T-cell (primary cell): ENCODE results near the gene CFAP92. TPM values are rescaled to one million over a fixed set of nuclear protein-coding genes. Genes with fewer than 3 reads are reported as not detected.
A peak's percentile ranks its signal among the peaks of the same experiment; 100 is the strongest.

Experiments
- ATAC-seq, 4 experiments: fragments of 200-7000 bp in 3 of 4; fragments of 150-1000 bp in 1 of 4; cut with Tn5 transposase; replicated peaks in 1 of 4; 1 replicate in 3 of 4; 2 replicates in 1 of 4; pipeline ENCODE4 v1.10.0; 2021; ENCODE audit warnings: moderate library complexity in 3 of 4, mild to moderate bottlenecking in 2 of 4, moderate number of reproducible peaks in 1 of 4
- CTCF ChIA-PET, 2 donors: fragments of 300-600 bp; sonication (Branson Sonifier 250); formaldehyde crosslinking; loops; one replicate each; lab custom pipeline; 2022; ENCODE audit warnings: antibody characterized with exemption in 2 of 2; lab: Charles Lee
- POLR2A ChIA-PET, 2 donors: fragments of 300-600 bp; sonication (Branson Sonifier 250); formaldehyde crosslinking; loops; one replicate each; lab custom pipeline; 2022; ENCODE audit warnings: antibody characterized with exemption in 2 of 2; lab: Charles Lee
- DNase-seq, 35 experiments: peaks; one replicate each; pipeline versions ENCODE4 v3.0.0 to v3.0.0-alpha.2; 2013 to 2023
- H3K27ac ChIP-seq: one replicate; pipeline ENCODE4 v1.5.1; 2013; ENCODE audit warnings: low read length
- H3K27me3 ChIP-seq, 2 experiments: replicated peaks in 1 of 2; 1 replicate in 1 of 2; 2 replicates in 1 of 2; pipeline versions ENCODE4 v1.6.1 to v1.7.0; 2013; ENCODE audit warnings: low read length in 1 of 2, mixed read lengths in 1 of 2; ENCODE audit not compliant: control insufficient read depth in 2 of 2, insufficient read depth in 2 of 2; ENCODE audit errors: extremely low read depth in 1 of 2
- H3K36me3 ChIP-seq, 2 donors: 1 replicate in 1 of 2; 2 replicates in 1 of 2; pipeline versions ENCODE4 v1.6.1 to v1.7.0; 2013; ENCODE audit warnings: low read length in 1 of 2; ENCODE audit not compliant: control insufficient read depth in 2 of 2, insufficient read depth in 1 of 2; ENCODE audit errors: extremely low read depth in 1 of 2
- H3K4me1 ChIP-seq, 2 experiments: 1 replicate in 1 of 2; 2 replicates in 1 of 2; pipeline versions ENCODE4 v1.6.1 to v1.7.0; 2013; ENCODE audit warnings: low read length in 2 of 2, mixed read lengths in 1 of 2; ENCODE audit not compliant: insufficient read depth in 2 of 2, control insufficient read depth in 1 of 2; ENCODE audit errors: extremely low read depth in 1 of 2
- H3K4me3 ChIP-seq, 2 donors: 1 replicate in 1 of 2; 2 replicates in 1 of 2; pipeline versions ENCODE4 v1.5.1 to v1.7.0; 2013; ENCODE audit warnings: mild to moderate bottlenecking in 2 of 2, low read length in 1 of 2, moderate library complexity in 1 of 2; ENCODE audit not compliant: control insufficient read depth in 1 of 2; ENCODE audit errors: extremely low read depth in 1 of 2
- H3K9me3 ChIP-seq: 2 replicates; pipeline ENCODE4 v1.7.0; 2013
- H3K27ac Mint-ChIP-seq, 2 donors: one replicate each; pipeline ENCODE4 v1.8.0; 2020 to 2021; ENCODE audit warnings: mild to moderate bottlenecking in 2 of 2, mixed read lengths in 2 of 2
- H3K27me3 Mint-ChIP-seq, 2 donors: one replicate each; pipeline ENCODE4 v1.8.0; 2021 to 2022; ENCODE audit warnings: mixed read lengths in 2 of 2
- H3K36me3 Mint-ChIP-seq: one replicate; pipeline ENCODE4 v1.8.0; 2021; ENCODE audit warnings: mixed read lengths
- H3K4me1 Mint-ChIP-seq, 3 donors: one replicate each; pipeline ENCODE4 v1.8.0; 2020 to 2022; ENCODE audit warnings: mixed read lengths in 3 of 3, mild to moderate bottlenecking in 1 of 3
- H3K4me3 Mint-ChIP-seq, 3 donors: one replicate each; pipeline ENCODE4 v1.8.0; 2020 to 2022; ENCODE audit warnings: mild to moderate bottlenecking in 3 of 3, mixed read lengths in 3 of 3, moderate library complexity in 3 of 3
- H3K9me3 Mint-ChIP-seq, 3 donors: one replicate each; pipeline ENCODE4 v1.8.0; 2020 to 2022; ENCODE audit warnings: mixed read lengths in 3 of 3
- WGBS: methylation state at CpG from one replicate; pipeline ENCODE4 v1.1.5; 2013; ENCODE audit warnings: missing lambda C conversion rate; ENCODE audit not compliant: insufficient coverage; 5-methylcytosine and 5-hydroxymethylcytosine counted together
- total RNA-seq, 35 experiments: library from RNA in 6 of 35; stranded (reverse) in 6 of 35; fragments of 120-200 nt in 1 of 35; gene quantifications; one replicate each; pipeline versions ENCODE4 v1.2.1 to v1.2.4 and lab custom pipeline; 2013 to 2026

Gene CFAP92
- total RNA-seq, 5 donors from 2014 or later (not counting 1 experiment from before 2014, with no cell fraction given), result 0.13 to 0.49 (median 0.26) TPM

- no peaks in the 10 kb centered on the region for H3K36me3 Mint-ChIP-seq
Measured at GRCh38 chr3:129017484-129017899, 23.6 kb upstream of the CFAP92 start.

GRCh38 chr3:129016720-129017483 is 23.0 kb upstream of the CFAP92 start:
- Mint-ChIP-seq H3K4me1 (peaks cover 46 to 61% (median 47%) of the 10 kb centered on the region in 3 donors), H3K27me3 (no peaks in the 10 kb centered on the region), H3K9me3 (no peaks in the 10 kb centered on the region), H3K36me3 (no peaks in the 10 kb centered on the region), H3K4me3 (peak overlapping the region in 1 of 3 donors; percentile 81), H3K27ac (peak overlapping the region; percentile 95 to 99)
- DNase-seq (peak in 25 of 35 experiments; percentile 12 to 59 (median 32)), ATAC-seq (peak in 1 of 4 experiments; percentile 17)
- POLR2A ChIA-PET, result interaction anchor here (0.6 to 1.5 kb wide), 7 partner anchors 10 to 300 kb away, joined by 3 to 13 read pairs (median 3); partner anchors contain the start of gene CFAP92 (in 1 of the 2)
- 96% methylated on average over 9 of the region's 14 CpGs for WGBS
- Histone ChIP-seq H3K4me3 (no peak overlapping the region), H3K4me1 (peaks cover 26 to 44% of the 10 kb centered on the region in 2 experiments), H3K9me3 (no peaks in the 10 kb centered on the region), H3K36me3 (no peaks in the 10 kb centered on the region), H3K27me3 (no peaks in the 10 kb centered on the region), H3K27ac (peak overlapping the region; percentile 84)
- CTCF ChIA-PET, result interaction anchor here (0.5 to 3.1 kb wide), 30 partner anchors 8 to 408 kb away, joined by 3 to 58 read pairs (median 5); partner anchors contain the start of genes ACAD9 (in 1 of the 2) and CFAP92 (in 1 of the 2)

More at GRCh38 chr3:129017484-129017899, 23.6 kb upstream of the CFAP92 start:
- Histone ChIP-seq H3K36me3 (no peaks in the 10 kb centered on the region), H3K27me3 (no peaks in the 10 kb centered on the region), H3K27ac (peak overlapping the region; percentile 84), H3K4me1 (peaks cover 26 to 50% of the 10 kb centered on the region in 2 experiments), H3K9me3 (no peaks in the 10 kb centered on the region), H3K4me3 (no peak overlapping the region)
- DNase-seq, result no peak
- Mint-ChIP-seq H3K27ac (peak overlapping the region; percentile 95 to 99), H3K27me3 (no peaks in the 10 kb centered on the region), H3K9me3 (no peaks in the 10 kb centered on the region), H3K4me1 (peaks cover 50 to 66% (median 51%) of the 10 kb centered on the region in 3 donors), H3K4me3 (peak overlapping the region in 1 of 3 donors; percentile 81)
- POLR2A ChIA-PET, result interaction anchor here in 1 of 2 donors (0.7 kb wide), 2 partner anchors 9 to 23 kb away, joined by 3 read pairs; no protein-coding TSS in a partner anchor
- CTCF ChIA-PET, result interaction anchor here (0.5 to 3.1 kb wide), 8 partner anchors 9 to 230 kb away, joined by 3 to 58 read pairs (median 18); no protein-coding TSS in a partner anchor
- 96% methylated on average over 4 of the region's 7 CpGs for WGBS
- ATAC-seq, result no peak

GRCh38 chr3:129016356-129016719 is 22.5 kb upstream of the CFAP92 start:
- no peaks in the 10 kb centered on the region for H3K36me3 ChIP-seq
- Mint-ChIP-seq H3K27ac (peak overlapping the region; percentile 95 to 99), H3K4me3 (peak overlapping the region; percentile 50 to 81 (median 72)), H3K27me3 (no peaks in the 10 kb centered on the region), H3K36me3 (no peaks in the 10 kb centered on the region), H3K9me3 (no peaks in the 10 kb centered on the region), H3K4me1 (peaks cover 46 to 61% (median 47%) of the 10 kb centered on the region in 3 donors)
- H3K9me3 ChIP-seq, result no peaks in the 10 kb centered on the region
- peak overlapping the region in 1 of 2 donors; percentile 32 for H3K4me3 ChIP-seq
- peak overlapping the region; percentile 84 for H3K27ac ChIP-seq
- 3% methylated on average over 5 of the region's 6 CpGs for WGBS
- peak; percentile 80 to 91 (median 84) for ATAC-seq
- H3K27me3 ChIP-seq, result no peaks in the 10 kb centered on the region
- H3K4me1 ChIP-seq, result peaks cover 26 to 43% of the 10 kb centered on the region in 2 experiments
- ChIA-PET CTCF (interaction anchor here (0.5 to 3.1 kb wide), 36 partner anchors 8 to 408 kb away, joined by 3 to 58 read pairs (median 4); partner anchors contain the start of genes ACAD9 (in 1 of the 2) and CFAP92 (in 1 of the 2)), POLR2A (interaction anchor here (0.6 to 1.5 kb wide), 7 partner anchors 10 to 300 kb away, joined by 3 to 13 read pairs (median 3); partner anchors contain the start of gene CFAP92 (in 1 of the 2))
- peak; percentile 42 to 85 (median 62) for DNase-seq

- Histone ChIP-seq H3K4me3 (peak overlapping the region; percentile 32 to 52), H3K36me3 (no peaks in the 10 kb centered on the region), H3K27me3 (no peaks in the 10 kb centered on the region), H3K27ac (peak overlapping the region; percentile 84), H3K4me1 (peaks cover 26 to 43% of the 10 kb centered on the region in 2 experiments), H3K9me3 (no peaks in the 10 kb centered on the region)
- DNase-seq (peak in 33 of 35 experiments; percentile 11 to 70 (median 34)), ATAC-seq (peak; percentile 71 to 83 (median 81))
- 15% methylated on average over 11 of the region's 19 CpGs for WGBS
- Mint-ChIP-seq H3K9me3 (no peaks in the 10 kb centered on the region), H3K4me1 (peaks cover 46 to 61% (median 47%) of the 10 kb centered on the region in 3 donors), H3K4me3 (peak overlapping the region; percentile 50 to 81 (median 72)), H3K36me3 (no peaks in the 10 kb centered on the region), H3K27me3 (no peaks in the 10 kb centered on the region), H3K27ac (peak overlapping the region; percentile 95 to 99)
- CTCF ChIA-PET, result interaction anchor here (0.5 to 3.1 kb wide), 26 partner anchors 9 to 236 kb away, joined by 3 to 58 read pairs (median 5); partner anchors contain the start of gene CFAP92 (in 1 of the 2)
- POLR2A ChIA-PET, result interaction anchor here (0.6 to 1.5 kb wide), 8 partner anchors 11 to 301 kb away, joined by 3 to 13 read pairs (median 4); partner anchors contain the start of gene CFAP92 (in 1 of the 2)
Measured at GRCh38 chr3:129015388-129016105, 21.7 kb upstream of the CFAP92 start.

GRCh38 chr3:129014793-129015345 is 21.0 kb upstream of the CFAP92 start:
- Histone ChIP-seq H3K9me3 (no peaks in the 10 kb centered on the region), H3K36me3 (no peaks in the 10 kb centered on the region), H3K27ac (peak overlapping the region; percentile 84), H3K27me3 (no peaks in the 10 kb centered on the region), H3K4me3 (no peak overlapping the region), H3K4me1 (peaks cover 26 to 43% of the 10 kb centered on the region in 2 experiments)
- 92% methylated on average over 6 of the region's 9 CpGs for WGBS
- Mint-ChIP-seq H3K4me3 (peak overlapping the region in 1 of 3 donors; percentile 81), H3K27ac (peak overlapping the region; percentile 95 to 99), H3K27me3 (no peaks in the 10 kb centered on the region), H3K9me3 (no peaks in the 10 kb centered on the region), H3K36me3 (no peaks in the 10 kb centered on the region), H3K4me1 (peaks cover 46 to 61% (median 47%) of the 10 kb centered on the region in 3 donors)
- POLR2A ChIA-PET, result interaction anchor here in 1 of 2 donors (0.6 kb wide), 1 partner anchor 13 kb away, joined by 3 read pairs; no protein-coding TSS in a partner anchor
- no peak for ATAC-seq
- DNase-seq, result no peak
- CTCF ChIA-PET, result interaction anchor here (0.9 to 2.8 kb wide), 5 partner anchors 11 to 105 kb away, joined by 3 to 58 read pairs (median 14); no protein-coding TSS in a partner anchor
